ENCODE measurements around the gene ANO10.
"Not testable (repeated sequence)": the region's sequence is repeated elsewhere in the genome, so short reads cannot be mapped to it uniquely, and the experiment has no call there.

Gene ANO10

DNA sequence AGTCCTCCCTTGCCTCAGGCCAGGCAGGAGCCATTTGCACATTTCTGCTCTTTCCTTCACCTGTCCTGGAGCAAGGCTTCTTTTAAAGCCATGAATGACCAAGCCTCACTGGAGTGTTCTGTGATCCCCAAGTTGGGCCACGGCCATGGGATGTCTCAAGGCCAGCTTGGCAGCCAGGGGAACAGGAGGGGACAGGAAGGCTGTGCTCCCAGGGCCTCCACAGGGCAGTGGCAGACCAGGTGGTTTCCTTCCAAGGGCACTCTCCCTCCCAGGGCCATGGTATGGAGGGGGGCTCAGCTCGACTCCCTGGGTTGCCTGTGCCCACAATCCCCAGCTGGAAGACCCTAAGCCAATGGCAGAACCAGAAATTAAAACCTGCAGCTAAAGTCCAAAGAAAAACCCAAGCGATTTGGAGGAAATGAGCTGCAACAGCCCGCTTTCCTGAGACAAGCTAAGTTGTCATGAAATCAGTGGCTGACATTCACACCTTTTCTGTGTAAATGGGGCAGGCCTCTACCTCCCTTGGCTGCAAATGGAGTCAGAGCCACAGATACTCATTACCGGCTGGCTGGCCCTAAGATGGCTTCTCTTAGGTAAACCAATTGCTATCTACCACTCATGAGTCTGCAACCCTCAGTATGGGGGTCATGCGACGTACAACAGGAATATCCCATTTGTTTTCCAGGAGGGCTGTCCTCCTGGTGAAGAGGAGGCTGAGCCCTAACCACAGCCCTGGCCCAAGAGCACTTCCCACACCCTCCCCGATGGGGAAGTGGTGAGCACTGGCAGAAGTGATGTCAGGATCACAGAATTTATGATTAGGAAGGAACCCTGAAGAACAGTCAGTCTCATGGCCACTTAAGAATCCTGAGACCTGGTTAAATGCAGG is 252.2 kb downstream of the ANO10 start:
- DNase-seq = no peak

- no peak for DNase-seq
Measured at GRCh38 chr3:43366885-43367284, 254.9 kb downstream of the ANO10 start.

DNA sequence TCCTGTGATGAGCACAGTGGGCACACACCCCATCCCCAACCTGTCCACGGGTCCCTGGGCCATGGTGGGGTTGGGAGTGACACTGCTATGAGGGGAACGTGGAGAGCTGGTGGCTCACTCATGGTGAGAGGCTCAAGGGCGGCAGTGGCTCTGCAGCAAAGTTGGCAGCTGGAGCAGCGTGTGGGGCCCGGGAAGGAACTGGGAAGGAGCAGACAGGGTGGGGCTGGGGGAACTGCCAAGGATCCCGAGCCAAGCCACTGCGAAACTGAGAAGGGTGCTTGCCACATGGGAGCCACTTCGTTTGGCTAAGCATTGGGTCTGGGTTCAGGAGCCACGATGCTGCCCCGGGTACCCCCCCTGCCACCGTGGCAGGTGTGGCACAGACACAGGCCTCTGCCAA is 255.3 kb downstream of the ANO10 start:
- DNase-seq = no peak

DNA sequence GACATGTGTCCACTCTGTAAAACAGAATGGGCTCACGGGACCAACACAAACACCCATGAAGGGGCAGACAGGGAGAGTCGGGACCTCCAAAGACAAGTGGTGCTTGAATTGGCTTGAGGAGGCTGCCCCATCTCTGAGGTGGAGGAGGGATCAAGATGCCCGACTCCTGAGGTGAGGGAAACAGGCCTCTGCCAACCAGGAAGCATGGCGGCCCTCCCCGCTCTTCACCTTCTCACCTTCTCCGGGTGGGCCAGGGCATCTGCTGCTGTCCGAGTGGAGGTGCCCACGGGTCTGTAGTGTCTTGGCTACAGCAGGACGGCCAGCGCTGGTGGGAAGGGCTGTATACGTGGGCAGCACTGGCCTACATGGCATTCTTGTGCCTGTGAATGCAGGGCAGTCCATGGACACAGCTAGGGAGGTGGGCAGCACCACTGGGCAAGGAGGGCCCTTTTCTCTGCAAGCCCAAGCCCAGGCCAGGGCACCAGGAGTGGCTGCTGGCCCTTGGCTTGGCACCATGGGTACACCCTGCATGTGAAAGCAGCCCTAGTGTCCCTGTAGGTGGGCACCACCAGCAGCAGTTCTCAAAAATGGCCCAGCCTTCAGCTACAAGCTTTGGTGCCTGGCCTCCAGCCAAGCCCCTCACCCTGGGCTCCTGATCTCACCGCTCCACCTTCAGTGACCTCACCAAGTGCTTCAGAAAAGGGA is 256.1 kb downstream of the ANO10 start:
- DNase-seq = no peak

GRCh38 chr3:43364926-43365325 is 256.9 kb downstream of the ANO10 start:
- no peak for DNase-seq

- no peak for DNase-seq
Measured at GRCh38 chr3:43364494-43364893, 257.3 kb downstream of the ANO10 start.

DNA sequence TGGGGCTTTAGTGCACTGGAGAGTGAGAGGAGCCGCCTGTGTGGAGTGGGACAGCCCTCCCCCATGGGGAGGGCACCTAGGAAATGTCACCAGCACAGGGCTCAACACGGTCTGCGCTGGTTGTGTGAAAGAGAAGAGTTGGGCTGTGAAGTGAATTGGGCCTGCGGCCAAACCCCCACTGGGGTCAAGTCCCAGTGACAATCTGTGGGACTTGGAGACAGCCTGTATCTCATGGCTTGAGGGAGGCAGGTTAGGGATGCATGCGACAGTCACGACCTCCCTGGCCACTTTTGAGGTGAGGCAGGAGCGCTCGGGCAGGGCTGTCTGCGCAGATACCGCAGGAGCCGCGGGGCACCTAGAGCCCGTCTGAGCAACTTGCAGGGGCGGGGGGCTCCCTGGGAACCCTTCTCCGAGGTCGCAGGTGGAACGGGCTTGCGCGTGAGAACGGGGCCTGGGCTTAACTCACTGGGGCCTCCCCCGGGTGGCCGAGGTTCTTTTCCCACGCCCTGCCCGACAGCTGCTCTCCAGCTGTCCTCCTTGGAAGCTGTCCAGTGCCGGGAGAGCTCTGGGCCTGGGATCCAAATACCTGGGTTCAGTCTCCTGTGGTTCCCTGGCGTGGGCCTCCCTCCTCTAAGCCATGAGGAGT is 258.1 kb downstream of the ANO10 start:
- DNase-seq = no peak

DNA sequence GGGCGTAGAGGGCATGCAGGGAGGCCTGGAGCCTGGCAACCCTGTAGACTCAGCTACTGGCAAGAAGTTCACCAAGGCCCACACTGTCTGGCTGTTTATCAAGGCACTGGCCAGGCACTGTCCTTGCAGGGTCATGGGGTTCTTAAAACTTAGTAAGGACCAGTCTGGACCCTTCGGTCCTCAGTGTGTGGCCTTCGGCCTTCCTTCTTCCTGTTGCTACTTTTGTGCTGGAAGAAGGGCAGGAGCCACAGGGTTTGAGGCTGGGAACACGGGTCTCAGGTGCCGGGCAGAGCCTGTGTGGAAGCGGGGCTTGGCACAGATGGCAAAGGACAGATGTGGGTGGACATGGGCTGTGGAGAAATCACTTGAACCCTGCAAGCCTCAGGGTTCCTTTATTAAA is 258.9 kb downstream of the ANO10 start:
- no peak for DNase-seq

DNA sequence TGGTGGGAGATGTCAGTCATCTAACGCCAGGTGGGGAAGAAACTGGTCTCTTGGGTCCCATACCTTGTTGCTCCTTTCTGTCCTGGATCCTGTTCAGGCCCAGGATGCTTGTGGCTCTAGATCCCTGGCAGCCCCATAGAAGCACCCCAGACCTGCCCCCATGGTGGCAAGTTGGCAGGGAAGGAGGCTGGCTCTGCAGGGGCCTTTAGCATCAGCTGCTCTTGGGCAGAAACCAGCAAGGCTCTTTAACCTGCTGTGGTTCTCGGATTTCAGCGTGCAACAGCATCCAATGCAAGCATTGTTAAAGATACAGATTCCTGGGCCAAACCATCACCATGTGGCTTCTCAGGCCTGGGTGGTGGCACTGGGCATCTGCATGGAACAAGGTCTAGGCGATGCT is 259.6 kb downstream of the ANO10 start:
- DNase-seq = no peak

GRCh38 chr3:43361077-43361476 is 260.7 kb downstream of the ANO10 start:
- no peak for DNase-seq

- DNase-seq = not testable (repeated sequence)
Measured at GRCh38 chr3:43356033-43356432, 265.8 kb downstream of the ANO10 start.

DNA sequence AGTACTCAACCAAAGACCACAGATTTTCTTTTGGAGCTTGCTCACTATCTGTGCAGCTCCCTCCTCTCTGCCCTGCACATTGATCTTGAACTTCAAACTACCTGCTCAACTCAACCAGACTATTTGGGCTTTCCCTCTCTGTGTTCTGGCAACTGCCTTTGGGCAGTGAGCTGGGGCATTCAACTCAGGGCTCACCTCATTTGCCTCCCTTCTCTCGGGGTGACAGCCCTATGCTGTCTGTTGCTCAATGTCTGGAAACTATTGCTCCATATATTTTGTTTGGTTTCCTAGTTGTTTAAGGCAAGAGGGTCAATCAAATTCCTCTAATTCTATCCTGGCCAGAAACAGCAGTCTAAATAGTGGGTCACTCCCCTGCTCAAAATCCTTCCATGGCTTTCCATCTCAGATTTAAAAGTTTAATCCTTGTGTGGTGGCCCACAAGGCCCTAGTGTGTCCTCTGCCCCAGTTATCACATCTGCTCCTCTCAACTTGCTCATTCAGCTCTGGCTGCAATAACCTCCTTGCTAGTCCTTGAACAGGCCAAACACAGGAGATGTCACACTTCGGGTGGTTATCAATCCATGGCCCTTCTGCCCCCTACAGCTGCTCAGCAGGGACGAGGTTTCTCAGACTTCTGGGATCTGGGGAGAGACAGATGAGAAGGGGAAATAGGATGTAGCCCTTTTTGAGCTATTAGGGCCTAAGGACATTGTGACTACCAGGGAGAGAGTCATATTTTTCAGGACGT is 267.7 kb downstream of the ANO10 start:
- no peak for DNase-seq

DNA sequence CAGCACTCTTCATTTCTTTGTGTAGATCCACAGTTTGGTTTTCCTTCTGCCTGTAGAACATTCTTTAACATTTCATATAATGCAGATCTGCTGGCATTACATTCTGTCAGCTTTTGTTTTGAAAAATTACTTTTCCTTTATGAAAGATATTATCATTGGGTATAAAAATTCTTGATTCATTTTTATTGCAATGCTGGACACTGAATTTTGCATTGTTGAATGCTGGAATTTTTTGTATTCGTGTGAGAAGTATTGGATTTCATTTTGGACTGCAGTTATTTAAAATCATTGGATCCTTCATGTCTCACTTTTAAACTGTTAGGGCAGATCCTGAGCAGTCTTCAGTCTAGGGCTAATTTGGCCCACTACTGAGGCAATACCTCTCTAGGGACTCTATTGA is 268.4 kb downstream of the ANO10 start:
- no peak for DNase-seq

GRCh38 chr3:43349716-43350115 is 272.1 kb downstream of the ANO10 start:
- DNase-seq = no peak

GRCh38 chr3:43348852-43349574 is 272.8 kb downstream of the ANO10 start:
- no peak for DNase-seq

- no peak for DNase-seq
Measured at GRCh38 chr3:43348350-43348749, 273.5 kb downstream of the ANO10 start.

DNA sequence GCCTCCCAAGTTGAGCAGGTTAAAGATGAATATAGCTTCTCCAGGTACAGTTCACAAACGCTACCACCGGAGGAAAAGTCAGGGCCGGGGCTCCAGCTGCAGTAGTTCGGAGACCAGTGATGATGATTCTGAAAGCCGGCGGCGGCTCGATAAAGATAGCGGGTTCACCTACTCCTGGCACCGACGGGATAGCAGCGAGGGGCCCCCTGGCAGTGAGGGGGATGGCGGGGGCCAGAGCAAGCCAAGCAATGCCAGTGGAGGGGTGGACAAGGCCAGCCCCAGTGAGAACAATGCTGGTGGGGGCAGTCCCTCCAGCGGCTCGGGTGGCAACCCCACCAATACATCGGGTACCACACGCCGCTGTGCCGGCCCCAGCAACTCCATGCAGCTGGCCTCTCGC is 274.0 kb downstream of the ANO10 start:
- DNase-seq = no peak

DNA sequence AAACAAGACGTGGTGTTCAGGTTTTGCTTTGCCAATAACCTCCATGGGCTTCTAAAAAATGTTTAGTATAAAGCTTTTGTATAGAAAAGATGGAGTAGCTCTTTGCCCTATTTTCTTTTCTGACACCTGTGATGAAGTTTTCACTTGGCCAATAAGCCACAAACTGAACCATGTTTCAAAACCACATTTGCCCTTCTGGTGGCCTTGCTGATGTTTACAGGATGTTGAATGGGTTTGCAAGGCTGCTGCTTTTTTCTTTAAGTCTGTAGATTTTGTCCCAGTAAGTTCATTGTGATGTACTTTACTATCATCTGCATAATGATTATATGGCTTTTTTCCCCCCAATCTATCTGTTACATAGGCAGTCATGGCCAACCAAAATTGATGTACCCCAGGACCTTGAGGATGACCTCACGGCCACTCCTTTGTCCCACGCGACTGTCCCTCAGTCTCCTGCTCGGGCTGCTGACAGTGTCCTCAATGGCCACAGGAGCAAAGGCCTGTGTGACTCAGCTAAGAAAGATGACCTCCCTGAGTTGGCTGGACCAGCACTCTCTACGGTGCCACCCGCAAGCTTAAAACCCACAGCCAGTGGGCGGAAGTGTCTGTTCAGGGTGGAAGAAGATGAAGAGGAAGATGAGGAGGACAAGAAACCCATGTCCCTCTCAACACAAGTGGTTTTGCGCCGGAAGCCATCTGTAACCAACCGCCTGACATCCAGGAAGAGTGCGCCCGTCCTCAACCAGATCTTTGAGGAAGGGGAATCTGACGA is 274.6 kb downstream of the ANO10 start:
- no peak for DNase-seq

GRCh38 chr3:43345877-43346276 is 275.9 kb downstream of the ANO10 start:
- DNase-seq = no peak

DNA sequence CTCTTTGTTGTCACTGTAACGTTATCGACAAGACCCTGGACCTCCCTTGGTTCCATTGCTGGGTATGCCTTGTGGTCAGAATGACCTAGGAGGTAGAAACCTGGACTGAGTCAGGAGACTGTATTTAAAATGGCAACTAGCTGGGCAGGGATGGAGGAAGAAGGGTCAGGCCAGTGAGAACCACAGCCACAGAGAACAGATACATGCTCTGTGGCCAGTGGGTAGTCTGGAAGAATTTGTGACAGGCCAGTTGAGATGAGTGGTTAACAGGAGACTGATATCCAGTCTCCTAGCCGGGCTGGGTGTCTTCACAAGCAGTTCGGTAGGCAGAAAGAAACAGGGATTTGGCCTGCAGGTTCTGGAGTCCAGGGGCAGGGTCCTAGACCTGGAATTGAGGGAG is 276.6 kb downstream of the ANO10 start:
- DNase-seq = no peak

GRCh38 chr3:43344520-43344919 is 277.3 kb downstream of the ANO10 start:
- no peak for DNase-seq

GRCh38 chr3:43343815-43344214 is 278.0 kb downstream of the ANO10 start:
- no peak for DNase-seq

Data from NCI-H1436 (cell line).